GM18511 (cell line): Measurements from ENCODE around the gene ZNF688.

ENCODE experiments used
- ATAC-seq: cut with Tn5 transposase; IDR thresholded peaks from one replicate; pipeline ENCODE4 v1.9.1; 2021; ENCODE audit warnings: mild to moderate bottlenecking, moderate library complexity; ENCODE audit not compliant: unreplicated experiment

The ZNF688 gene

DNA sequence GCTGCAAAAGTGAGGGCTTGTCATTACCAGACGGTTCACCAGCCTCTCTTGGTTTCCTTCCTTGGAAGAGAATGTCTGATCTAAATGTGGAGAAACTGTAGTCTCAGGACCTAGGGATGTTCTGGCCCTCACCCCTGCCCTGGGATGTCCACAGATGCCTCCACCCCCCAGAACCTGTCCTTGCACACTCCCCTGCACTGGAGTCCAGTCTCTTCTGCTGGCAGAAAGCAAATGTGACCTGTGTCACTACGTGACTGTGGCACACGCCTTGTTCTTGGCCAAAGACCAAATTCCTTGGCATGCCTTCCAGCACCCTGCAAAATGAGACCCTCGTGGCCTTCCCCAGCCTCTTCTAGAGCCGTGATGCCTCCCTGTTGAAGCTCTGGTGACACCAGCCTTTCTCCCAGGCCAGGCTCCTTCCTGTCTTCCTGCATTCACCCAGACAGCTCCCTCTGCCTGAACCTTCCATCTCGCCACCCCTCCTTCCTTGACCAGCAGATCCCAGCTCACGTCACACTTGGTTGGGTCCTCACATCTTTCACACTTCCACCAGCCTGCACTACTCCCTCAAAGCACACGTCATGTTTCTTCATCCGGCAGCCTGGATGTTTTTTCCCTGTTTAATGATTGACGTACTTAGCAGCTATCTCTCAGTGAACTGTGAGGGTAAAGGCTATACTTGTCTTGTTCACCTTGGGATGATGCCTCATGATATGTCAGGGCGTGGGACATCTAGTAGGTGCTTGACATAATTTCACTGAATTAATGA is 49.5 kb downstream of the ZNF688 start:
- no peak for ATAC-seq

- no peak for ATAC-seq
Measured at GRCh38 chr16:30521476-30521872, 50.0 kb downstream of the ZNF688 start.
